Endometrium (tissue), 2 donors: ENCODE data around the gene TRIM14.

Experiments
- FAIRE-seq: peaks from 2 replicates; lab custom pipeline; 2012; peaks lifted over from hg19 to GRCh38; lab: Jason Lieb, UNC
- donor health status: control.
- donor health status: control.

TRIM14 gene, protein sequence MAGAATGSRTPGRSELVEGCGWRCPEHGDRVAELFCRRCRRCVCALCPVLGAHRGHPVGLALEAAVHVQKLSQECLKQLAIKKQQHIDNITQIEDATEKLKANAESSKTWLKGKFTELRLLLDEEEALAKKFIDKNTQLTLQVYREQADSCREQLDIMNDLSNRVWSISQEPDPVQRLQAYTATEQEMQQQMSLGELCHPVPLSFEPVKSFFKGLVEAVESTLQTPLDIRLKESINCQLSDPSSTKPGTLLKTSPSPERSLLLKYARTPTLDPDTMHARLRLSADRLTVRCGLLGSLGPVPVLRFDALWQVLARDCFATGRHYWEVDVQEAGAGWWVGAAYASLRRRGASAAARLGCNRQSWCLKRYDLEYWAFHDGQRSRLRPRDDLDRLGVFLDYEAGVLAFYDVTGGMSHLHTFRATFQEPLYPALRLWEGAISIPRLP

GRCh38 chr9:98118640-98119601, at the start of gene TRIM14:
Gene TRIM14 (minus strand): TSS chr9:98119222. CDS start chr9:98119188, 34 bp downstream.
- no peak for FAIRE-seq

DNA sequence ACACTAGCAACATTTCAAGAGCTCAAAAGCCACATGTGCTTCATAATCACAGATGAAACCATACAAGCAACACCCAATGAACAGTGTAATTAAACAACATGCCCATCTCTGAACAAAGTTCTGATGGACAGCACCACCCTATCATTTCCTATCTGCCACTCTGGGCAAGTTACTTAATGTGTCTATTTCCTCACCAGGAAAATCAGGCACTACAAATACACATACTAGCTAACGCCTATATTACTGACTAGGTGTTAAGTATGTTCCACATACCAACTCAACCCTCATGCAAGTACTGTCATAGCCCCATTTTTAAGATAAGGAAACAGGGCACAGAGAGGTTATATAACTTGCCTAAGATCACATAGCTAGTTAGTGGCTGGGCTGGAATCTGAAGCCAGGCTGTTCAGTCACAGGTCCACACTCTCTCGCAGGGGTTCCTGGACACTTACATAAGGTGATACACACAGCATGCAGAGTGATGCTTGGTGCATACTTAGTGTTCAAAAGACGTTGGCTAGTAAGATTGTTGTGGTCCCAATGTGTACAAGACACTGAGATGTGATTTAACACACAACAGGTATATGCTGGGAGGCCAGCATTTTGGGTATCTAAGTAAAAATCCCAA, 49.2 kb upstream of the TRIM14 start:
- no peak for FAIRE-seq

GRCh38 chr9:98164912-98165311, 45.9 kb upstream of the TRIM14 start:
- FAIRE-seq, result no peak

- no peak for FAIRE-seq
Measured at GRCh38 chr9:98162613-98163012, 43.6 kb upstream of the TRIM14 start.

- FAIRE-seq, result no peak
Measured at GRCh38 chr9:98161851-98162250, 42.8 kb upstream of the TRIM14 start.

- no peak for FAIRE-seq
Measured at GRCh38 chr9:98159790-98160189, 40.8 kb upstream of the TRIM14 start.

DNA sequence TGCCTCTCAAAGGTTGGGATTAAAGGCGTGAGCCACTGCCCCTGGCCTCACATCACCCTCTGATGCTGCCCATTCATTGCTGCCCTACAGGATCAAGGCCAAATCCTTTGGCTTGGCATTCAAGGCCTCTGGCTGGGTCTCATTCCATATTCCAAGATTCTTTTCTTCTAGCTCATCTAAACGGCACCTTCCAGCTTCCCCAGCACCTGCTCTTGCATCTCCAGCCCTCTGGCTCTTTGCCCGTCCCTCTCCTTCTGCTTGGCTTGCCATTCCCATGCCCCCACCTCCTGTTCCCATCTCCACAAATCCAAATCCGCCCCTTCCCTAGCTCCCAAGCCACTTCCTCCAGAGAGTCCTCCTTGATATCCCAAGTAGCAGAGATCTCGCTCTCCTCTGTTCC, 40.3 kb upstream of the TRIM14 start:
- no peak for FAIRE-seq

GRCh38 chr9:98158071-98158831, 39.2 kb upstream of the TRIM14 start:
- FAIRE-seq, result no peak

GRCh38 chr9:98157372-98157771, 38.4 kb upstream of the TRIM14 start:
- no peak for FAIRE-seq

GRCh38 chr9:98154678-98155077, 35.7 kb upstream of the TRIM14 start:
- FAIRE-seq, result no peak

GRCh38 chr9:98152526-98152925, 33.5 kb upstream of the TRIM14 start:
- FAIRE-seq, result no peak

DNA sequence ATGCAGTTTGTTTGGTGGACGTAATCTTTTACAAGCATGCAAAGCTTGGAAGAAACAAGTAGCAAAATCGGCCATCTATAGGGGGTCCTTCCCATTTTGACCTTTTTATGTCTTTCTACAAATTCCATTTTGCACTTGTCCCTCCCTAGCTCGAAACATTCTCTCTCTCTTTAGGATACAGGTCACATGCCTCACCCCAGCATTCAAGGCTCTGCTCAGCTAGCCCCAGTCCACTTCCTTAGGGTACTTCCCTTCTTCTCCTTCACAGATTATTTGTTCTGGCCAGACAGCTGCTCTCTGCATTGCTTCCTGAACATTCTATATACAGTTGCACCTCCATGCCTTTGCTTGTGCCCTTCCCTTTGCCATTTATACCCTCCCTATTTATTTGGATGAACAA, 31.7 kb upstream of the TRIM14 start:
- no peak for FAIRE-seq

GRCh38 chr9:98150164-98150563, 31.1 kb upstream of the TRIM14 start:
- FAIRE-seq, result no peak

DNA sequence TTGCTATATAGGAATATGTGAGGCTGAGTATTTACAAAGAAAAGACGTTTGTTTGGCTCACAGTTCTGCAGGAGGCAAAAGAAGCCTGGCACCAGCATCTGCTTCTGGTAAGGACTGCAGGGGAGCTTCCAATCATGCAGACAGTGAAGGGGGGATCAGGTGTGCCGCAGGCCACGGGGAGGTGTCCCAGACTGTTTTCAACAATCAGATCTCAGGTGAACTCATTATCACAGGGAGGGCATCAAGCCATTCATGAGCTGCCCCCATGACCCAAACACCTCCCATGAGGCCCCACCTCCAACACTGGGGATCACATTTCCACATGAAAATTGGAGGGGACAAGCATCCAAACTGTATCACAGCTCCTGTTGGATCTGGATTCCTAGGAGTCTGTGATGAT, 30.4 kb upstream of the TRIM14 start:
- FAIRE-seq, result no peak

- no peak for FAIRE-seq
Measured at GRCh38 chr9:98148486-98148885, 29.5 kb upstream of the TRIM14 start.

DNA sequence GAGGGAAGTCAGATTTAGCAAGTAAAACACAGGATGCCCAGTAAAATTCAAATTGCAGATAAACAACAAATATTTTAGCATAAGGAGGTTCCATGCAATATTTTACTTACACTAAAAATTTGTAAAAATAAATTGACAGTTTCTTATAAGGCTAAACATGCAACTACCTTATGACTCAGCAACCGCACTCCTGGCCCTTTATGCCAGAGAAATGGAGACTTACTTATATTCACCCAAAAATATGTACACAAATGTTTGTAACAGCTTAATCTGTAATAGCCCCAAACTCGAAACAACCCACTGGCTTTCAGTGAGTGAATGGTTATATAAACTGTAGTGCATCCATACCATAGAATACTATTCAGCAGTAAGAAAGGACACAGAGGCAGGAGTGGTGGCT, 28.6 kb upstream of the TRIM14 start:
- no peak for FAIRE-seq

- FAIRE-seq, result no peak
Measured at GRCh38 chr9:98146101-98146991, 27.3 kb upstream of the TRIM14 start.

DNA sequence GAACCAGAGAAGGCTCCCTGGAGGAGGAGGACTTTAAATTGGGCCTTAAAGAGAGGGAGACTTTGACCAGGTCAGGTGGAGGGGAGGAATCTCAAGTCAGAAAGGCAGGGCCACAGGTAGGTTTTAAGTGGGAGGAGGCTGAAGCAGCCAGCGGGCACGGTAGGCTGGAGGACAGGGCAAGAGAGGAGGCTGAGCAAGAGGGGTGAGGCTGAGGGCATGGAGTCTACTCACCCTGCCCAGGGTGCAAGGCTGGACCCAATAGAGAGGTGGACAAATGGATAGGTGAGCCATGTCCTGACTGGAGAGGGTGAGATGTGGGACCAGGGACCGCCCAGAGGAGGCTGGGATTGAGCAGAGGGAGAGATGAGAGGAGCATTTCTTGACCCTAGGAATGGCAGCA, 25.6 kb upstream of the TRIM14 start:
- FAIRE-seq, result no peak

- FAIRE-seq, result no peak
Measured at GRCh38 chr9:98144076-98144475, 25.1 kb upstream of the TRIM14 start.

- no peak for FAIRE-seq
Measured at GRCh38 chr9:98142925-98143481, 24.0 kb upstream of the TRIM14 start.
